ENCODE measurements around the gene TAS1R1. TPM values are rescaled to one million over a fixed set of nuclear protein-coding genes. Genes with fewer than 3 reads are reported as not detected.

Gene TAS1R1
- total RNA-seq, 6 experiments from 2014 or later = 0.26 TPM; not detected in 5

GRCh38 chr1:6523566-6523965 lies 31.5 kb upstream of the TAS1R1 start:
- no peaks in the 10 kb centered on the region for H3K9me3 ChIP-seq
- H3K27ac ChIP-seq = no peak overlapping the region
- no peak for TF ChIP-seq POLR2A (IDR thresholded peaks at IDR 0.05)
- TF ChIP-seq, protein P1, sequence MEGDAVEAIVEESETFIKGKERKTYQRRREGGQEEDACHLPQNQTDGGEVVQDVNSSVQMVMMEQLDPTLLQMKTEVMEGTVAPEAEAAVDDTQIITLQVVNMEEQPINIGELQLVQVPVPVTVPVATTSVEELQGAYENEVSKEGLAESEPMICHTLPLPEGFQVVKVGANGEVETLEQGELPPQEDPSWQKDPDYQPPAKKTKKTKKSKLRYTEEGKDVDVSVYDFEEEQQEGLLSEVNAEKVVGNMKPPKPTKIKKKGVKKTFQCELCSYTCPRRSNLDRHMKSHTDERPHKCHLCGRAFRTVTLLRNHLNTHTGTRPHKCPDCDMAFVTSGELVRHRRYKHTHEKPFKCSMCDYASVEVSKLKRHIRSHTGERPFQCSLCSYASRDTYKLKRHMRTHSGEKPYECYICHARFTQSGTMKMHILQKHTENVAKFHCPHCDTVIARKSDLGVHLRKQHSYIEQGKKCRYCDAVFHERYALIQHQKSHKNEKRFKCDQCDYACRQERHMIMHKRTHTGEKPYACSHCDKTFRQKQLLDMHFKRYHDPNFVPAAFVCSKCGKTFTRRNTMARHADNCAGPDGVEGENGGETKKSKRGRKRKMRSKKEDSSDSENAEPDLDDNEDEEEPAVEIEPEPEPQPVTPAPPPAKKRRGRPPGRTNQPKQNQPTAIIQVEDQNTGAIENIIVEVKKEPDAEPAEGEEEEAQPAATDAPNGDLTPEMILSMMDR (IDR thresholded peaks at IDR 0.05) = peak; percentile 33 to 54 (median 38)
- no peak overlapping the region for H3K4me3 ChIP-seq
- peak in 1 of 3 donors; percentile 30 for DNase-seq
- intact Hi-C loops (cut with DNase I) = no loop called here
- H3K4me1 ChIP-seq = peaks cover 0 to 3% (median 0%) of the 10 kb centered on the region in 4 donors
- peak; percentile 68 to 78 (median 74) for ATAC-seq
- no peaks in the 10 kb centered on the region for H3K27me3 ChIP-seq
- 29% methylated on average over 5 of the region's 6 CpGs for WGBS (ENCODE audit: insufficient coverage, low coverage, low lambda C conversion rate, missing lambda C conversion rate)
- H3K36me3 ChIP-seq = peaks cover 0 to 26% (median 13%) of the 10 kb centered on the region in 4 donors

GRCh38 chr1:6526316-6526715 lies 28.8 kb upstream of the TAS1R1 start:
- intact Hi-C loops (cut with DNase I) = no loop called here
- no peak overlapping the region for H3K27ac ChIP-seq
- H3K36me3 ChIP-seq = peaks cover 0 to 49% (median 15%) of the 10 kb centered on the region in 4 donors
- H3K9me3 ChIP-seq = no peaks in the 10 kb centered on the region
- H3K4me1 ChIP-seq = no peaks in the 10 kb centered on the region
- H3K27me3 ChIP-seq = no peaks in the 10 kb centered on the region
- DNase-seq (peak in 1 of 3 donors; percentile 32), ATAC-seq (no peak)
- TF ChIP-seq, protein P1 (IDR thresholded peaks at IDR 0.05) = no peak
- TF ChIP-seq POLR2A (IDR thresholded peaks at IDR 0.05) = no peak
- no peak overlapping the region for H3K4me3 ChIP-seq
- 100% methylated on average over 1 of the region's 11 CpGs for WGBS (ENCODE audit: insufficient coverage, low coverage, low lambda C conversion rate, missing lambda C conversion rate)

GRCh38 chr1:6528492-6528891 lies 26.6 kb upstream of the TAS1R1 start:
- Histone ChIP-seq H3K36me3 (peaks cover 0 to 69% (median 30%) of the 10 kb centered on the region in 4 donors), H3K27ac (no peak overlapping the region), H3K4me3 (no peak overlapping the region), H3K4me1 (no peaks in the 10 kb centered on the region), H3K27me3 (no peaks in the 10 kb centered on the region), H3K9me3 (no peaks in the 10 kb centered on the region)
- no peak for DNase-seq
- no peak for ATAC-seq
- no peak for TF ChIP-seq POLR2A (IDR thresholded peaks at IDR 0.05)
- TF ChIP-seq, protein P1 (IDR thresholded peaks at IDR 0.05) = no peak
- intact Hi-C loops (cut with DNase I) = no loop called here
- whole genome bisulfite sequencing (ENCODE audit: insufficient coverage, low coverage, low lambda C conversion rate, missing lambda C conversion rate) = 82% methylated on average over 5 of the region's 7 CpGs

GRCh38 chr1:6530504-6531160 lies 24.5 kb upstream of the TAS1R1 start:
- H3K4me1 ChIP-seq = peaks cover 0 to 14% (median 0%) of the 10 kb centered on the region in 4 donors
- intact Hi-C loops (cut with DNase I) = no loop called here
- H3K36me3 ChIP-seq = peaks cover 0 to 62% (median 29%) of the 10 kb centered on the region in 4 donors
- no peak for ATAC-seq
- TF ChIP-seq, protein P1 (IDR thresholded peaks at IDR 0.05) = no peak
- TF ChIP-seq POLR2A (IDR thresholded peaks at IDR 0.05) = no peak
- no peak overlapping the region for H3K4me3 ChIP-seq
- H3K27ac ChIP-seq = no peak overlapping the region
- 96% methylated on average over 7 of the region's 13 CpGs for WGBS (ENCODE audit: insufficient coverage, low coverage, low lambda C conversion rate, missing lambda C conversion rate)
- no peaks in the 10 kb centered on the region for H3K9me3 ChIP-seq
- no peaks in the 10 kb centered on the region for H3K27me3 ChIP-seq
- no peak for DNase-seq

All from right lobe of liver (tissue), 6 donors.